Inferior parietal cortex (tissue), 1 donor: Measurements from ENCODE around the gene IGSF8.
"Not testable (repeated sequence)": the region's sequence is repeated elsewhere in the genome, so short reads cannot be mapped to it uniquely, and the experiment has no call there.

Experiments
- DNase-seq: peaks from one replicate; pipeline ENCODE4 v3.0.0-alpha.2; 2016; ENCODE audit errors: extremely low spot score

Gene IGSF8

GRCh38 chr1:160066829-160067745 lies 31.3 kb downstream of the IGSF8 start:
- no peak for DNase-seq

- no peak for DNase-seq
Observed at GRCh38 chr1:160064746-160065145, 33.7 kb downstream of the IGSF8 start.

- DNase-seq: no peak
Observed at GRCh38 chr1:160064164-160064563, 34.3 kb downstream of the IGSF8 start.

- no peak for DNase-seq
Observed at GRCh38 chr1:160063176-160063575, 35.2 kb downstream of the IGSF8 start.

GRCh38 chr1:160062230-160062532 lies 36.2 kb downstream of the IGSF8 start:
- DNase-seq: peak; percentile 86

GRCh38 chr1:160061369-160062229 lies 36.8 kb downstream of the IGSF8 start:
- DNase-seq: no peak

GRCh38 chr1:160058087-160058486 lies 40.3 kb downstream of the IGSF8 start:
- DNase-seq: no peak

GRCh38 chr1:160056648-160057169 lies 41.7 kb downstream of the IGSF8 start:
- no peak for DNase-seq

GRCh38 chr1:160053548-160054365 lies 44.7 kb downstream of the IGSF8 start:
- no peak for DNase-seq

- no peak for DNase-seq
Observed at GRCh38 chr1:160052936-160053335, 45.5 kb downstream of the IGSF8 start.

- DNase-seq: no peak
Observed at GRCh38 chr1:160050619-160051018, 47.8 kb downstream of the IGSF8 start.

- DNase-seq: not testable (repeated sequence)
Observed at GRCh38 chr1:160050182-160050581, 48.2 kb downstream of the IGSF8 start.

- DNase-seq: no peak
Observed at GRCh38 chr1:160049101-160049500, 49.3 kb downstream of the IGSF8 start.

- DNase-seq: no peak
Observed at GRCh38 chr1:160048335-160048734, 50.1 kb downstream of the IGSF8 start.

GRCh38 chr1:160047111-160047991 lies 51.1 kb downstream of the IGSF8 start:
- DNase-seq: no peak

GRCh38 chr1:160046494-160047110 lies 51.8 kb downstream of the IGSF8 start:
- DNase-seq: peak; percentile 94

GRCh38 chr1:160045653-160046052 lies 52.8 kb downstream of the IGSF8 start:
- no peak for DNase-seq

GRCh38 chr1:160043543-160043942 lies 54.9 kb downstream of the IGSF8 start:
- DNase-seq: no peak
